DOHH2 (cell line): Measurements from ENCODE around the gene UBXN10.

Source experiments
- CTCF ChIP-seq: fragments of 200-600 bp; sonication (generic); IDR thresholded peaks from one replicate; pipeline ENCODE4 v1.5.1; 2014; ENCODE audit warnings: antibody characterized with exemption, mild to moderate bottlenecking, low read depth, low read length; ENCODE audit not compliant: poor library complexity, severe bottlenecking
- EZH2phosphoT487 ChIP-seq: fragments of 200-600 bp; sonication (generic); IDR thresholded peaks from 2 replicates; pipeline ENCODE4 v1.6.1; 2017; ENCODE audit warnings: borderline replicate concordance, mild to moderate bottlenecking, antibody characterized with exemption, low read length, moderate library complexity, mixed read lengths

GRCh38 chr1:20151906-20152598, 33.8 kb upstream of the UBXN10 start:
- peak; percentile 96 for TF ChIP-seq CTCF
- no peak for TF ChIP-seq EZH2phosphoT487
